HG02884 (cell line): Measurements from ENCODE around the gene MEAK7.

Experiments used
- ATAC-seq: cut with Tn5 transposase; IDR thresholded peaks from one replicate; pipeline ENCODE4 v1.9.1; 2021; ENCODE audit warnings: mild to moderate bottlenecking, moderate library complexity; ENCODE audit not compliant: unreplicated experiment

Gene MEAK7

GRCh38 chr16:84471966-84472365 lies 32.5 kb downstream of the MEAK7 start:
- ATAC-seq, result no peak

GRCh38 chr16:84471316-84471715 lies 33.1 kb downstream of the MEAK7 start:
- ATAC-seq, result no peak

GRCh38 chr16:84467709-84468108 lies 36.8 kb downstream of the MEAK7 start:
- no peak for ATAC-seq

GRCh38 chr16:84467256-84467655 lies 37.2 kb downstream of the MEAK7 start:
- ATAC-seq, result no peak

GRCh38 chr16:84466692-84467091 lies 37.8 kb downstream of the MEAK7 start:
- no peak for ATAC-seq

- ATAC-seq, result no peak
Observed at GRCh38 chr16:84465154-84465553, 39.3 kb downstream of the MEAK7 start.

GRCh38 chr16:84464116-84464515 lies 40.3 kb downstream of the MEAK7 start:
- ATAC-seq, result no peak

GRCh38 chr16:84463221-84463620 lies 41.2 kb downstream of the MEAK7 start:
- no peak for ATAC-seq

GRCh38 chr16:84462296-84463210 lies 41.9 kb downstream of the MEAK7 start:
- no peak for ATAC-seq

- ATAC-seq, result no peak
Observed at GRCh38 chr16:84461413-84462295, 42.8 kb downstream of the MEAK7 start.

GRCh38 chr16:84461029-84461412 lies 43.4 kb downstream of the MEAK7 start:
- ATAC-seq, result no peak

GRCh38 chr16:84460406-84461028 lies 43.9 kb downstream of the MEAK7 start:
- no peak for ATAC-seq

- ATAC-seq, result no peak
Observed at GRCh38 chr16:84459941-84460405, 44.5 kb downstream of the MEAK7 start.

- ATAC-seq, result no peak
Observed at GRCh38 chr16:84459533-84459894, 44.9 kb downstream of the MEAK7 start.

GRCh38 chr16:84458606-84459532 lies 45.6 kb downstream of the MEAK7 start:
- ATAC-seq, result no peak

GRCh38 chr16:84455031-84455430 lies 49.4 kb downstream of the MEAK7 start:
- no peak for ATAC-seq
